ENCODE results near the gene CREM. TPM values are rescaled to one million over a fixed set of nuclear protein-coding genes. Genes with fewer than 3 reads are reported as not detected.

Gene CREM
- total and polyA plus RNA-seq, 2 of the 4 experiments (the other 2 are of a cell fraction), result 33.2 to 40.5 TPM

DNA sequence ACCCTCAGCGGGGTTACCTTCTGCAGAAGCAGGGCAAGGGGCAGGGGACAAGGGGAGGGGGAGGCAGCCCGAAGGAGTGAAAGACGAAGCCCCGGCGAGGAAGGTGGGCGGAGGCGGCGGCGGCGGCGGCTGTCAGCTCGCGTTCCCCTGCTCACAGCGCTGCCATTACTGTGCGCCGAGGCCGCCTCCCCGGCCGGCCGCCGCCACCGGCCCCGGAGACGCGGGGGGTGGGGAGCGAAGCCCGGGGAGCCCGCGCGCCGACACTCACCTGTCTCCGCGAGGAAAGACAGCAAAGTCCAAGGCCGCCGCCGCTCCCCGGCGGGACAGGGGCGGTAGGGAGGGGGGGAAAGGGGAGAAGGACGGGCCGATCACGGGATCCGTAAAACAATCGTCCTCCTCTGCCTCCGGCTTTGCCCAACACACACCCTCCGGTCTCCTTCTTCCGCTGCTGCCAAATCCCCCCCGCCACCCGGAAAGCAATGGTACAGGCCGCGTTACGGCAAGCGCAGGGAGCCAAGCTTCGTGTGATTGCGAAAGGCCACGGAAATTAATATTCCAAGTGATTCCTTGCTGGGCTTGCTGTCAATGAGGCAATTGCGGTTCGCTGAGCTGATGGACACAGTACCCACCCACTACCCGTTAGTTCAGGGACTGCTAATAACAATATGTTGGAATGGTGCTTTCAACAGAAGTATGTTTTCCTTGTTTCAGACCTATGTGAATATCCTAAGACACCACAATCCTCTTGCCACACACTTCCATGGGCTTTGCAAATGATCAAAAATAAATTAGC is 36.3 kb upstream of the CREM start, which contains the start of gene CUL2 (continued):
- no peak for TF ChIP-seq ELK1 (IDR thresholded peaks at IDR 0.05; ENCODE audit: borderline replicate concordance, low read depth, low read length)

GRCh38 chr10:35091994-35092790 is 34.5 kb upstream of the CREM start:
- no peak overlapping the region for H2BK120ac ChIP-seq (ENCODE audit: low read depth, low read length)
- no CpG with 5 or more reads among the region's 11 CpGs for WGBS, 2 experiments (ENCODE audit: extremely low coverage in 2 of 2, insufficient read length in 1 of 2)
- in situ Hi-C loops (cut with MboI; ENCODE audit: low sequenced_read_pairs) (no loop called here), intact Hi-C loops (cut with micrococcal nuclease) (no loop called here), dilution Hi-C loops (cut with HindIII; ENCODE audit: low sequenced_read_pairs, unreplicated experiment) (no loop called here)
- H3K9ac ChIP-seq (ENCODE audit: low read depth, low read length), result no peak overlapping the region
- H3K4me1 ChIP-seq (ENCODE audit: control insufficient read depth, insufficient read depth, low read length), result no peaks in the 10 kb centered on the region
- H2BK15ac ChIP-seq (ENCODE audit: low read depth, low read length), result no peak overlapping the region
- no peak overlapping the region for H2BK5ac ChIP-seq (ENCODE audit: low read depth, low read length, poor library complexity, severe bottlenecking)
- no peak overlapping the region for H2AK9ac ChIP-seq (replicated peaks; ENCODE audit: low read depth, low read length, poor library complexity)
- DNase-seq (no peak), ATAC-seq (ENCODE audit: low read depth) (no peak)
- ChIA-PET POLR2A (ENCODE audit: unreplicated experiment) (no interaction called here), CTCF (no interaction called here)
- H4K20me1 ChIP-seq (ENCODE audit: insufficient read depth, low read length), result 0 out of 2 replicates have a peak, but pooled peaks cover 3% of the 10 kb centered on the region
- H3K56ac ChIP-seq (ENCODE audit: extremely low read depth, insufficient read depth, low read length), result no peak overlapping the region
- BruUV-seq (replicated peaks), result no TSS peak
- 0 out of 2 replicates have a peak, but pooled peaks cover 2% of the 10 kb centered on the region for H3K9me1 ChIP-seq (ENCODE audit: insufficient read depth, low read length)
- no peak overlapping the region for H3K4ac ChIP-seq (ENCODE audit: low read depth, low read length)
- no peak overlapping the region for H2AFZ ChIP-seq (replicated peaks; ENCODE audit: low read length, poor library complexity)
- no peak overlapping the region for H2BK20ac ChIP-seq (ENCODE audit: low read depth, low read length)
- H3K27ac ChIP-seq (ENCODE audit: insufficient read depth, low read length), result no peak overlapping the region
- H3K79me1 ChIP-seq (ENCODE audit: low read depth in 1 of 2, low read length in 2 of 2), result peaks cover 13 to 30% of the 10 kb centered on the region in 2 experiments; a peak in 3 of 4 replicates
- H3K27me3 ChIP-seq (ENCODE audit: control insufficient read depth, insufficient read depth, low read length), result peaks cover 2% of the 10 kb centered on the region
- H4K8ac ChIP-seq (ENCODE audit: low read depth in 2 of 2, low read length in 2 of 2), result no peak overlapping the region
- H4K91ac ChIP-seq (ENCODE audit: insufficient read depth, low read depth, low read length), result no peak overlapping the region
- H3K36me3 ChIP-seq (ENCODE audit: control insufficient read depth, insufficient read depth, low read length), result no peaks in the 10 kb centered on the region
- no peak overlapping the region for H3K18ac ChIP-seq (ENCODE audit: low read depth, low read length)
- no peak overlapping the region for H3K4me3 ChIP-seq (ENCODE audit: insufficient read depth, low read depth, low read length)
- H3K4me2 ChIP-seq (ENCODE audit: low read depth, low read length), result no peak overlapping the region
- no peak overlapping the region for H3K23ac ChIP-seq (ENCODE audit: low read depth, low read length)
- H2AK5ac ChIP-seq (ENCODE audit: low read depth, low read length), result no peak overlapping the region
- H3K9me3 ChIP-seq (ENCODE audit: control insufficient read depth, insufficient read depth, low read length), result peaks cover 5% of the 10 kb centered on the region; the same call in 1 of the 2 replicates
- no peak overlapping the region for H3K14ac ChIP-seq (replicated peaks; ENCODE audit: low read depth, low read length)
- H4K5ac ChIP-seq (ENCODE audit: low read depth, low read length), result no peak overlapping the region
- TF ChIP-seq RFX5 (IDR thresholded peaks at IDR 0.05; ENCODE audit: low read depth, low read length) (no peak), MAFK (IDR thresholded peaks at IDR 0.05; ENCODE audit: low read depth, low read length) (no peak), MAZ (IDR thresholded peaks at IDR 0.05; ENCODE audit: borderline replicate concordance, low read depth, low read length) (no peak), MXI1 (IDR thresholded peaks at IDR 0.05; ENCODE audit: borderline replicate concordance, low read depth, low read length) (no peak), RCOR1 (IDR thresholded peaks at IDR 0.05; ENCODE audit: insufficient replicate concordance, low read length) (no peak), CHD1 (IDR thresholded peaks at IDR 0.05; ENCODE audit: low read depth, low read length) (no peak), FOS (IDR thresholded peaks at IDR 0.05; ENCODE audit: low read depth, low read length) (no peak), USF2 (IDR thresholded peaks at IDR 0.05; ENCODE audit: low read depth, low read length) (no peak)
- TF ChIP-seq, protein P1, sequence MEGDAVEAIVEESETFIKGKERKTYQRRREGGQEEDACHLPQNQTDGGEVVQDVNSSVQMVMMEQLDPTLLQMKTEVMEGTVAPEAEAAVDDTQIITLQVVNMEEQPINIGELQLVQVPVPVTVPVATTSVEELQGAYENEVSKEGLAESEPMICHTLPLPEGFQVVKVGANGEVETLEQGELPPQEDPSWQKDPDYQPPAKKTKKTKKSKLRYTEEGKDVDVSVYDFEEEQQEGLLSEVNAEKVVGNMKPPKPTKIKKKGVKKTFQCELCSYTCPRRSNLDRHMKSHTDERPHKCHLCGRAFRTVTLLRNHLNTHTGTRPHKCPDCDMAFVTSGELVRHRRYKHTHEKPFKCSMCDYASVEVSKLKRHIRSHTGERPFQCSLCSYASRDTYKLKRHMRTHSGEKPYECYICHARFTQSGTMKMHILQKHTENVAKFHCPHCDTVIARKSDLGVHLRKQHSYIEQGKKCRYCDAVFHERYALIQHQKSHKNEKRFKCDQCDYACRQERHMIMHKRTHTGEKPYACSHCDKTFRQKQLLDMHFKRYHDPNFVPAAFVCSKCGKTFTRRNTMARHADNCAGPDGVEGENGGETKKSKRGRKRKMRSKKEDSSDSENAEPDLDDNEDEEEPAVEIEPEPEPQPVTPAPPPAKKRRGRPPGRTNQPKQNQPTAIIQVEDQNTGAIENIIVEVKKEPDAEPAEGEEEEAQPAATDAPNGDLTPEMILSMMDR (conservative IDR thresholded peaks at IDR 0.05; ENCODE audit: low read depth, low read length), result no peak

All from IMR-90 (cell line).